Measurements from ENCODE around the gene VPS35L.
"Not testable (repeated sequence)": the region's sequence is repeated elsewhere in the genome, so short reads cannot be mapped to it uniquely, and the experiment has no call there.

- not testable (repeated sequence) for TF ChIP-seq EP300 (IDR thresholded peaks at IDR 0.05; ENCODE audit: borderline replicate concordance in 1 of 2, control insufficient read depth in 1 of 2, low read depth in 2 of 2, low read length in 2 of 2); REST (IDR thresholded peaks at IDR 0.05; ENCODE audit: low read depth, low read length); CTCF (IDR thresholded peaks at IDR 0.05 in 2 of 3, conservative IDR thresholded peaks at IDR 0.05 in 1 of 3; ENCODE audit: control insufficient read depth in 2 of 3, extremely low read depth in 1 of 3, insufficient read depth in 1 of 3, low read depth in 3 of 3, low read length in 3 of 3); ZNF384 (IDR thresholded peaks at IDR 0.05; ENCODE audit: borderline replicate concordance, low read depth, low read length); ZBTB33 (IDR thresholded peaks at IDR 0.05); MAX (IDR thresholded peaks at IDR 0.05; ENCODE audit: low read depth, low read length)
These were observed 12.1 kb upstream of the VPS35L start for GRCh38 chr16:19543278-19543996.
